Upper lobe of left lung (tissue), 4 donors: Measurements from ENCODE around the gene TMEM235.

ENCODE experiments used
- CTCF ChIP-seq, 6 experiments: fragments of 450-650 bp in 4 of 6; fragments of 200-600 bp in 2 of 6; sonication (generic) in 2 of 6; IDR thresholded peaks; one replicate each; pipeline ENCODE4 v1.5.1; 2016 to 2019; ENCODE audit warnings: antibody characterized with exemption in 6 of 6
- POLR2AphosphoS5 ChIP-seq, 2 donors: sonication (generic); formaldehyde crosslinking; IDR thresholded peaks; one replicate each; pipeline ENCODE4 v1.5.1; 2017; ENCODE audit warnings: antibody characterized with exemption in 2 of 2

GRCh38 chr17:78266231-78266631, 34.8 kb downstream of the TMEM235 start:
- TF ChIP-seq CTCF (IDR thresholded peaks at IDR 0.05) (no peak), POLR2AphosphoS5 (IDR thresholded peaks at IDR 0.05) (no peak)
